Measurements from ENCODE around the gene SLC36A2.

SLC36A2 gene

GRCh38 chr5:151281001-151281639 lies 66.2 kb downstream of the SLC36A2 start (continued):
- TF ChIP-seq YY1 (tag by site-specific recombination; IDR thresholded peaks at IDR 0.05) (no peak), ZNF133 (tag by site-specific recombination; IDR thresholded peaks at IDR 0.05) (no peak), KLF1 (tag by site-specific recombination; IDR thresholded peaks at IDR 0.05) (no peak), PATZ1 (tag by site-specific recombination; IDR thresholded peaks at IDR 0.05) (no peak)

- no peaks in the 10 kb centered on the region for H3K36me3 ChIP-seq (ENCODE audit: control insufficient read depth in 2 of 2, insufficient read depth in 1 of 2, low read length in 2 of 2)
- no peaks in the 10 kb centered on the region for H3K9me3 ChIP-seq (ENCODE audit: control insufficient read depth, insufficient read depth, low read depth, low read length)
- no peaks in the 10 kb centered on the region for H3K4me1 ChIP-seq (ENCODE audit: control insufficient read depth, insufficient read depth, low read length)
- H3K27ac ChIP-seq (ENCODE audit: extremely low read depth, low read depth, low read length): no peak overlapping the region
- POLR2A ChIA-PET: no interaction called here
- CTCF ChIA-PET: no interaction called here
- no peak for TF ChIP-seq ZNF280C (tag by site-specific recombination; IDR thresholded peaks at IDR 0.05)
- TF ChIP-seq, protein P1, sequence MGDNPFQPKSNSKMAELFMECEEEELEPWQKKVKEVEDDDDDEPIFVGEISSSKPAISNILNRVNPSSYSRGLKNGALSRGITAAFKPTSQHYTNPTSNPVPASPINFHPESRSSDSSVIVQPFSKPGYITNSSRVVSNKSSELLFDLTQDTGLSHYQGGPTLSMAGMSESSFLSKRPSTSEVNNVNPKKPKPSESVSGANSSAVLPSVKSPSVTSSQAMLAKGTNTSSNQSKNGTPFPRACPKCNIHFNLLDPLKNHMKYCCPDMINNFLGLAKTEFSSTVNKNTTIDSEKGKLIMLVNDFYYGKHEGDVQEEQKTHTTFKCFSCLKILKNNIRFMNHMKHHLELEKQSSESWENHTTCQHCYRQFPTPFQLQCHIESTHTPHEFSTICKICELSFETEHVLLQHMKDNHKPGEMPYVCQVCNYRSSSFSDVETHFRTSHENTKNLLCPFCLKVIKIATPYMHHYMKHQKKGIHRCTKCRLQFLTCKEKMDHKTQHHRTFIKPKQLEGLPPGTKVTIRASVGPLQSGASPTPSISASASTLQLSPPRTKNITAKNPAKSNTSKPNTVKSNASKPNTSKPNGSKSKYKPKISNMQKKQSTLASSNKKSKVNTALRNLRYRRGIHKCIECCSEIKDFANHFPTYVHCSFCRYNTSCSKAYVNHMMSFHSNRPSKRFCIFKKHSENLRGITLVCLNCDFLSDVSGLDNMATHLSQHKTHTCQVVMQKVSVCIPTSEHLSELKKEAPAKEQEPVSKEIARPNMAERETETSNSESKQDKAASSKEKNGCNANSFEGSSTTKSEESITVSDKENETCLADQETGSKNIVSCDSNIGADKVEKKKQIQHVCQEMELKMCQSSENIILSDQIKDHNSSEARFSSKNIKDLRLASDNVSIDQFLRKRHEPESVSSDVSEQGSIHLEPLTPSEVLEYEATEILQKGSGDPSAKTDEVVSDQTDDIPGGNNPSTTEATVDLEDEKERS (tag by site-specific recombination; IDR thresholded peaks at IDR 0.05): no peak
- TF ChIP-seq YY2 (tag by site-specific recombination; IDR thresholded peaks at IDR 0.05): no peak
- TF ChIP-seq ZSCAN16 (tag by site-specific recombination; IDR thresholded peaks at IDR 0.05): no peak
- H3K4me3 ChIP-seq (ENCODE audit: low read depth, low read length): no peak overlapping the region
These were observed 66.9 kb downstream of the SLC36A2 start for GRCh38 chr5:151280443-151280842.

GRCh38 chr5:151278845-151279244 lies 68.5 kb downstream of the SLC36A2 start:
- H3K27ac ChIP-seq (ENCODE audit: extremely low read depth, low read depth, low read length): no peak overlapping the region
- CTCF ChIA-PET: no interaction called here
- POLR2A ChIA-PET: no interaction called here
- no peaks in the 10 kb centered on the region for H3K36me3 ChIP-seq (ENCODE audit: control insufficient read depth in 2 of 2, insufficient read depth in 1 of 2, low read length in 2 of 2)
- TF ChIP-seq ZNF747 (tag by site-specific recombination; IDR thresholded peaks at IDR 0.05): no peak
- TF ChIP-seq ZNF510 (tag by site-specific recombination; IDR thresholded peaks at IDR 0.05; ENCODE audit: insufficient replicate concordance): no peak
- TF ChIP-seq ZNF169 (tag by site-specific recombination; IDR thresholded peaks at IDR 0.05): no peak
- no peak for TF ChIP-seq ZNF473 (tag by site-specific recombination; IDR thresholded peaks at IDR 0.05)
- no peaks in the 10 kb centered on the region for H3K9me3 ChIP-seq (ENCODE audit: control insufficient read depth, insufficient read depth, low read depth, low read length)
- H3K4me3 ChIP-seq (ENCODE audit: low read depth, low read length): no peak overlapping the region
- H3K4me1 ChIP-seq (ENCODE audit: control insufficient read depth, insufficient read depth, low read length): no peaks in the 10 kb centered on the region

GRCh38 chr5:151275803-151276202 lies 71.6 kb downstream of the SLC36A2 start:
- no peak overlapping the region for H3K27ac ChIP-seq (ENCODE audit: extremely low read depth, low read depth, low read length)
- H3K36me3 ChIP-seq (ENCODE audit: control insufficient read depth in 2 of 2, insufficient read depth in 1 of 2, low read length in 2 of 2): no peaks in the 10 kb centered on the region
- ChIA-PET POLR2A (no interaction called here), CTCF (interaction anchor here (0.6 to 1.2 kb wide), 3 partner anchors 22 to 160 kb away, joined by 3 read pairs; no protein-coding TSS in a partner anchor)
- H3K4me3 ChIP-seq (ENCODE audit: low read depth, low read length): no peak overlapping the region
- H3K4me1 ChIP-seq (ENCODE audit: control insufficient read depth, insufficient read depth, low read length): no peaks in the 10 kb centered on the region
- H3K9me3 ChIP-seq (ENCODE audit: control insufficient read depth, insufficient read depth, low read depth, low read length): no peaks in the 10 kb centered on the region
- TF ChIP-seq SETDB1 (IDR thresholded peaks at IDR 0.05; ENCODE audit: insufficient read length, low read length) (no peak), ZNF16 (tag by site-specific recombination; IDR thresholded peaks at IDR 0.05; ENCODE audit: low read depth) (no peak), ZNF366 (tag by site-specific recombination; conservative IDR thresholded peaks at IDR 0.05) (no peak), ZNF707 (tag by site-specific recombination; IDR thresholded peaks at IDR 0.05) (no peak), ZNF202 (tag by site-specific recombination; IDR thresholded peaks at IDR 0.05; ENCODE audit: borderline replicate concordance) (no peak), ZNF768 (tag by site-specific recombination; IDR thresholded peaks at IDR 0.05) (no peak)
- TF ChIP-seq, protein P2, sequence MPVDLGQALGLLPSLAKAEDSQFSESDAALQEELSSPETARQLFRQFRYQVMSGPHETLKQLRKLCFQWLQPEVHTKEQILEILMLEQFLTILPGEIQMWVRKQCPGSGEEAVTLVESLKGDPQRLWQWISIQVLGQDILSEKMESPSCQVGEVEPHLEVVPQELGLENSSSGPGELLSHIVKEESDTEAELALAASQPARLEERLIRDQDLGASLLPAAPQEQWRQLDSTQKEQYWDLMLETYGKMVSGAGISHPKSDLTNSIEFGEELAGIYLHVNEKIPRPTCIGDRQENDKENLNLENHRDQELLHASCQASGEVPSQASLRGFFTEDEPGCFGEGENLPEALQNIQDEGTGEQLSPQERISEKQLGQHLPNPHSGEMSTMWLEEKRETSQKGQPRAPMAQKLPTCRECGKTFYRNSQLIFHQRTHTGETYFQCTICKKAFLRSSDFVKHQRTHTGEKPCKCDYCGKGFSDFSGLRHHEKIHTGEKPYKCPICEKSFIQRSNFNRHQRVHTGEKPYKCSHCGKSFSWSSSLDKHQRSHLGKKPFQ (tag by site-specific recombination; IDR thresholded peaks at IDR 0.05): no peak

All from HEK293 (cell line).